ENCODE results near the gene FLYWCH2. TPM values are rescaled to one million over a fixed set of nuclear protein-coding genes. Genes with fewer than 3 reads are reported as not detected.

The FLYWCH2 gene
- total and polyA plus RNA-seq, 2 of the 13 experiments (the other 11 are each of a cell fraction or from before 2014, with no cell fraction given): 16.9 to 19.8 TPM

DNA sequence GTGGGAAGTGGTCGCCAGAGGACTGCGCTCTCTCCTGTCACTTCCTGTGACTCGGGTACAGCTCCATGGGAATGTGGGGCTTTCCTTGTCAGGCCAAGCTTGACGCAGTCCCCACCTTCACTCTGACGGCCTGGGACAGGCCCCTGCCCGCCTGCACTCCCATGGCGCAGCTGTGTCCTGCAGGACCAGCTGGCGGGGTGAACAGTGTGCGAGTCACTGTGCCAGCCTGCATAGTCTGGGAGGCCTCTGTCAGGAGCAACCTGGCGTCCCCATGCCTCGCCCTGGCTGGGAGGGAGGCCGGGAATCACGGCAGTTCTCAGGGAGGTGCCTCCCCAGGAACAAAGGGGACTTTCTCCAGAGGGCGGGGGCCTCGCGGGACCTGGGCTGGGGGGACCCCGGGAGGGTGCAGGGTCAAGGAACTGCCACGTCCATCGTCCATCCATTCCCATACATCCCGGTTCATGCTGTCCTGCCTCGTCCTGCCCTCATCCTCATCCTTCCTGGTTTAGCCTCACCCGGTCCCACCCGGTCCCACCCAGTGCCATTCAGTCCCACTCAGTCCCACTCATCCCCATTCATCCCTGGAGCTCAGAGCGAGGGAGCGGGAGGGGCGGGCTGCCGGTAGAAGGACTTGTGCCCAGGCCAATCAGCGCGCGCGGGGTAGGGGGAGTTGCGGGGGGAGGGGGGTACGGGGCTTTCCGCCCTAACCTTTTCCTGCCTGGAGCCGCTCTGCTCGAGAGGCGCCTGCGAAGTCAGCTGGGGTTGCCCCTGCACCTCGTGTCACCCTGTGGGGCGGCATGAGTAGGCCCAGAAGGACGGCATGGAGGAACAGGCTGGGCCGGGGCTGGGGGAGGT, 42.1 kb downstream of the FLYWCH2 start:
- DNase-seq (ENCODE audit: low spot score): no peak
- 96% methylated on average over 24 of the region's 42 CpGs for WGBS (ENCODE audit: low lambda C conversion rate)
- Histone ChIP-seq H3K27me3 (ENCODE audit: control insufficient read depth in 1 of 2, insufficient read depth in 2 of 2, low read length in 2 of 2) (no peaks in the 10 kb centered on the region), H3K36me3 (replicated peaks in 1 of 2; ENCODE audit: control insufficient read depth in 1 of 2, insufficient read depth in 2 of 2, low read length in 2 of 2) (peaks cover 3 to 5% of the 10 kb centered on the region in 2 experiments; a peak in 2 of 5 replicates), H3K79me2 (ENCODE audit: insufficient read depth, low read length) (no peaks in the 10 kb centered on the region), H3K9ac (ENCODE audit: insufficient read depth, low read depth, low read length) (no peak overlapping the region), H3K4me3 (replicated peaks in 1 of 3; ENCODE audit: insufficient read depth in 1 of 3, low read depth in 2 of 3, low read length in 3 of 3) (no peak overlapping the region), H3K4me2 (ENCODE audit: low read depth, low read length) (no peak overlapping the region), H2AFZ (ENCODE audit: low read length) (no peak overlapping the region), H3K27ac (ENCODE audit: extremely low read length, insufficient read depth, low read length) (no peak overlapping the region), H3K4me1 (ENCODE audit: insufficient read depth, low read length) (0 out of 2 replicates have a peak, but pooled peaks cover 9% of the 10 kb centered on the region), H4K20me1 (ENCODE audit: insufficient read depth, low read length) (no peaks in the 10 kb centered on the region), H3K9me3 (ENCODE audit: low read length) (no peaks in the 10 kb centered on the region)
- ATAC-seq: no peak
- intact Hi-C loops (cut with micrococcal nuclease; ENCODE audit: unreplicated experiment): no loop called here
- in situ Hi-C loops (cut with HindIII; ENCODE audit: extremely low pct_ligation_motif_present, low pct_unique_long_range_greater_than_20kb): no loop called here
- no peak for FAIRE-seq
- ChIA-PET CTCF (ENCODE audit: low intra/inter-chr PET ratio, low total read pairs) (no interaction called here), POLR2A (no interaction called here)
- no peak for TF ChIP-seq RBM22 (optimal IDR thresholded peaks at IDR 0.05; ENCODE audit: low read length)
- BruUV-seq (replicated peaks): no TSS peak

DNA sequence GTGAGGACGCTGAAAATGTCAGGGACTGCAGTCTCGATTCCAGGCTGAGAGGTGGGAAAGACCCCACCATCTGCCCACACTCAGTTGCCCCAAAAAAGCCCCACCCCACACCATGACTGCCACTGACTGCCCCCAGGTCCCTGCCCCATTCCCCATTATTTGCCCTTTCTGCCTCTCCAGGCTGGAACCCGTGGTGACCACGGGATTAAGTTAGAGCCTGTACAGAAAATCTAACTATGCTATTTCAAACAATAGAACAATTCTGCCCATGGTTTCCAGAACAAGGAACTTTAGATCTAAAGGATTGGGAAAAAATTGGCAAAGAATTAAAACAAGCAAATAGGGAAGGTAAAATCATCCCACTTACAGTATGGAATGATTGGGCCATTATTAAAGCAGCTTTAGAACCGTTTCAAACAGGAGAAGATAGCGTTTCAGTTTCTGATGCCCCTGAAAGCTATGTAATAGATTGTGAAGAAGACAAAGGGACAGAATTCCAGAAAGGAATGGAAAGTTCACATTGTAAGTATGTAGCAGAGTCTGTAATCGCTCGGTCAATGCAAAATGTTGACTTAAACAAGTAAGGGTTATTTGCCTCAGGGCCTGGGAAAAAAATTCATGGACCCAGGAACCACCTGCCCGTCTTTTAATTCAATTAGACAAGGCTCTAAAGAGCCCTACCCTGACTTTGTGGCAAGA, 43.1 kb downstream of the FLYWCH2 start:
- no peak for DNase-seq (ENCODE audit: low spot score)
- no peak overlapping the region for H3K4me2 ChIP-seq (ENCODE audit: low read depth, low read length)
- H3K4me3 ChIP-seq (replicated peaks in 1 of 3; ENCODE audit: insufficient read depth in 1 of 3, low read depth in 2 of 3, low read length in 3 of 3): no peak overlapping the region
- H3K27me3 ChIP-seq (ENCODE audit: control insufficient read depth in 1 of 2, insufficient read depth in 2 of 2, low read length in 2 of 2): no peaks in the 10 kb centered on the region
- in situ Hi-C loops (cut with HindIII; ENCODE audit: extremely low pct_ligation_motif_present, low pct_unique_long_range_greater_than_20kb) (no loop called here), intact Hi-C loops (cut with micrococcal nuclease; ENCODE audit: unreplicated experiment) (no loop called here)
- WGBS (ENCODE audit: low lambda C conversion rate): 77% methylated on average over 9 of the region's 9 CpGs
- no peak overlapping the region for H2AFZ ChIP-seq (ENCODE audit: low read length)
- ChIA-PET POLR2A (no interaction called here), CTCF (ENCODE audit: low intra/inter-chr PET ratio, low total read pairs) (interaction anchor here (1.2 to 2.0 kb wide), 3 partner anchors 58 to 87 kb away, joined by 3 to 9 read pairs (median 8); no protein-coding TSS in a partner anchor)
- no peaks in the 10 kb centered on the region for H3K79me2 ChIP-seq (ENCODE audit: insufficient read depth, low read length)
- H3K36me3 ChIP-seq (replicated peaks in 1 of 2; ENCODE audit: control insufficient read depth in 1 of 2, insufficient read depth in 2 of 2, low read length in 2 of 2): peaks cover 3 to 5% of the 10 kb centered on the region in 2 experiments; a peak in 2 of 5 replicates
- H4K20me1 ChIP-seq (ENCODE audit: insufficient read depth, low read length): no peaks in the 10 kb centered on the region
- H3K9ac ChIP-seq (ENCODE audit: insufficient read depth, low read depth, low read length): no peak overlapping the region
- H3K4me1 ChIP-seq (ENCODE audit: insufficient read depth, low read length): 0 out of 2 replicates have a peak, but pooled peaks cover 9% of the 10 kb centered on the region
- BruUV-seq (replicated peaks): no TSS peak
- no peak overlapping the region for H3K27ac ChIP-seq (ENCODE audit: extremely low read length, insufficient read depth, low read length)
- H3K9me3 ChIP-seq (ENCODE audit: low read length): no peaks in the 10 kb centered on the region
- FAIRE-seq: no peak
- TF ChIP-seq SNAI1 (CRISPR knock-in tag; IDR thresholded peaks at IDR 0.05; ENCODE audit: borderline replicate concordance) (no peak), TFDP2 (CRISPR knock-in tag; IDR thresholded peaks at IDR 0.05) (no peak), POLR2G (IDR thresholded peaks at IDR 0.05; ENCODE audit: low read depth, low read length) (no peak), HMG20A (CRISPR knock-in tag; IDR thresholded peaks at IDR 0.05; ENCODE audit: borderline replicate concordance) (no peak), NFIC (IDR thresholded peaks at IDR 0.05; ENCODE audit: low read length) (no peak), MED13 (CRISPR knock-in tag; IDR thresholded peaks at IDR 0.05) (no peak), ZBTB42 (CRISPR knock-in tag; IDR thresholded peaks at IDR 0.05) (no peak), CENPX (CRISPR knock-in tag; IDR thresholded peaks at IDR 0.05) (no peak), ZNF777 (CRISPR knock-in tag; IDR thresholded peaks at IDR 0.05) (no peak), ZNF367 (CRISPR knock-in tag; IDR thresholded peaks at IDR 0.05; ENCODE audit: borderline replicate concordance) (no peak)
- no peak for ATAC-seq

All from HepG2 (cell line).